Measurements from ENCODE around the gene PLA2G15. TPM values are rescaled to one million over a fixed set of nuclear protein-coding genes. Genes with fewer than 3 reads are reported as not detected.

The PLA2G15 gene
- total RNA-seq, 1 experiment from 2014 or later: 10.2 TPM

- H3K36me3 Mint-ChIP-seq: peaks cover 58% of the 10 kb centered on the region
- CTCF ChIA-PET: interaction anchor here (1.0 to 1.8 kb wide), 2 partner anchors 36 to 38 kb away, joined by 3 to 8 read pairs; partner anchors contain the start of gene SLC7A6
- H3K27ac Mint-ChIP-seq: no peak overlapping the region
- TF ChIP-seq CREM (CRISPR knock-in tag; IDR thresholded peaks at IDR 0.05): no peak
- TF ChIP-seq JAZF1 (CRISPR knock-in tag; IDR thresholded peaks at IDR 0.05): no peak
- no peak for TF ChIP-seq ZNF121 (CRISPR knock-in tag; IDR thresholded peaks at IDR 0.05)
- no peak for TF ChIP-seq ZSCAN18 (CRISPR knock-in tag; IDR thresholded peaks at IDR 0.05)
- TF ChIP-seq AFF4 (CRISPR knock-in tag; IDR thresholded peaks at IDR 0.05; ENCODE audit: borderline replicate concordance): no peak
- no peak for TF ChIP-seq ATF6 (CRISPR knock-in tag; IDR thresholded peaks at IDR 0.05)
- TF ChIP-seq EMX1 (CRISPR knock-in tag; IDR thresholded peaks at IDR 0.05): no peak
- TF ChIP-seq HMGA2 (CRISPR knock-in tag; IDR thresholded peaks at IDR 0.05): no peak
- TF ChIP-seq SMAD3 (CRISPR knock-in tag; IDR thresholded peaks at IDR 0.05; ENCODE audit: borderline replicate concordance): no peak
- TF ChIP-seq TEAD1 (CRISPR knock-in tag; IDR thresholded peaks at IDR 0.05): no peak
- no peak for TF ChIP-seq JUN (CRISPR knock-in tag; IDR thresholded peaks at IDR 0.05)
- TF ChIP-seq SOX15 (CRISPR knock-in tag; IDR thresholded peaks at IDR 0.05): no peak
- TF ChIP-seq PRDM15 (CRISPR knock-in tag; IDR thresholded peaks at IDR 0.05): no peak
- no peak for TF ChIP-seq E2F4 (CRISPR knock-in tag; IDR thresholded peaks at IDR 0.05; ENCODE audit: borderline replicate concordance, low read depth)
- TF ChIP-seq ZBTB43 (CRISPR knock-in tag; IDR thresholded peaks at IDR 0.05): no peak
- TF ChIP-seq HMGXB4 (CRISPR knock-in tag; IDR thresholded peaks at IDR 0.05): no peak
- TF ChIP-seq NFYB (CRISPR knock-in tag; conservative IDR thresholded peaks at IDR 0.05; ENCODE audit: low read depth): no peak
- TF ChIP-seq ZNF138 (CRISPR knock-in tag; conservative IDR thresholded peaks at IDR 0.05): no peak
- TF ChIP-seq NFE2L1 (CRISPR knock-in tag; IDR thresholded peaks at IDR 0.05): no peak
Observed at GRCh38 chr16:68299571-68300453, 54.6 kb downstream of the PLA2G15 start.

More at GRCh38 chr16:68299571-68300453, 54.6 kb downstream of the PLA2G15 start:
- Mint-ChIP-seq H3K4me1 (no peaks in the 10 kb centered on the region; the same call in 1 of the 2 replicates), H3K9me3 (no peaks in the 10 kb centered on the region), H3K27me3 (ENCODE audit: low read depth) (no peaks in the 10 kb centered on the region), H3K4me3 (no peak overlapping the region)
- ATAC-seq: no peak
- no peak for DNase-seq (ENCODE audit: low spot score)
- POLR2A ChIA-PET: no interaction called here

Data from WTC11 (cell line).